Measurements from ENCODE around the gene HPSE.

GRCh38 chr4:83371936-83372335 lies 37.3 kb upstream of the HPSE start:
- TF ChIP-seq CTCF (IDR thresholded peaks at IDR 0.05; ENCODE audit: borderline replicate concordance, extremely low read depth, low read length, poor library complexity, severe bottlenecking): no peak
- TF ChIP-seq EZH2 (IDR thresholded peaks at IDR 0.05; ENCODE audit: borderline replicate concordance, low read depth, low read length, severe bottlenecking): no peak

Measured in DND-41 (cell line).